SK-MEL-5 (cell line): Measurements from ENCODE around the gene IRX2. TPM values are rescaled to one million over a fixed set of nuclear protein-coding genes. Genes with fewer than 3 reads are reported as not detected.

Experiments
- DNase-seq: peaks from one replicate; pipeline ENCODE4 v3.0.0-alpha.2; 2016; ENCODE audit warnings: low read depth, low spot score
- in situ Hi-C: cut with HindIII; loops from 2 replicates; pipeline ENCODE4 v1.10.0; 2016; ENCODE audit warnings: low sequenced_read_pairs, high pct_unique_total_duplicates, low pct_unique_long_range_greater_than_20kb
- total RNA-seq: library from RNA; depleted of rRNA; stranded (reverse); fragments of >200 nt; shearing (Covaris generic); gene quantifications from 2 replicates; pipeline ENCODE4 v1.2.3, GENCODE V29; 2014

Gene IRX2
- total RNA-seq, 1 experiment from 2014 or later: 5.8 TPM

- DNase-seq: no peak
- in situ Hi-C loops: no loop called here
Observed at GRCh38 chr5:2758632-2759031, 7.2 kb upstream of the IRX2 start.

DNA sequence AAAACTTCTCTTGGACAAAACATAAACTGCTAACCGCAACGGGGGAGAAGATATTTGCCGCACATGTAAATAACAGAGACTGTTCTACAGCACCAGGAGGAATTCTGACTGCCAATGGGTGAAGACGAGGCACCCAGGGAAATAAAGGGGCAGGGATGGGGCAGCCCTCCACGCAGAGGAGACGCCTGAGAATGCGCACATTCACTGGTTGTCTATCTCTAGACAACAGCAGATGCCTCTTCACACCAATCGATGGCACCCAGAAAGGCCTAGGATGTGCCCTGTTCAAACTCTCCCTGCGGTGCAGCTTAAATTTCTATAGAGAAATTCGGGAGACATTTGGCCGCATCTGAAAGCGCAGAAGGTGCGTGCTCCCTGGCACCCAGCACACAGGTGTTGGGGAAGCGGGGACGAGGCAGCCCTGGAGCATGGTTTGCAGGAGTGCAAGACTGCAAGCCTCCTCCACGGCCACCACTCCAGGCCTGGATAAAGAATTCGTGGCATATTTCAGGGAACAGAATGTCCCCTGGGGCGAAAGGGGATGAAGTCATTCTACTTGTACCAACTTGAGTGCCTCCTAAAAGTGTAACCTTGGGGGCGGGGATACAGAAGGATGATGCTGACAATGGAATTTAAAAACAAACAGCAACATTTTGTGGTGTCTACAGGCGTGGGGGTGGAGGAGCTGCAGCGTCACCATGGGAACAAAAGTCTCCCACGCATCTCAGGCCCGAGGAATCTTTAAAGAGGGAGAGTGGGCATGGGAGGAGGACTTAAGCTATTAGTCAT, 6.3 kb upstream of the IRX2 start:
- in situ Hi-C loops: no loop called here
- no peak for DNase-seq

DNA sequence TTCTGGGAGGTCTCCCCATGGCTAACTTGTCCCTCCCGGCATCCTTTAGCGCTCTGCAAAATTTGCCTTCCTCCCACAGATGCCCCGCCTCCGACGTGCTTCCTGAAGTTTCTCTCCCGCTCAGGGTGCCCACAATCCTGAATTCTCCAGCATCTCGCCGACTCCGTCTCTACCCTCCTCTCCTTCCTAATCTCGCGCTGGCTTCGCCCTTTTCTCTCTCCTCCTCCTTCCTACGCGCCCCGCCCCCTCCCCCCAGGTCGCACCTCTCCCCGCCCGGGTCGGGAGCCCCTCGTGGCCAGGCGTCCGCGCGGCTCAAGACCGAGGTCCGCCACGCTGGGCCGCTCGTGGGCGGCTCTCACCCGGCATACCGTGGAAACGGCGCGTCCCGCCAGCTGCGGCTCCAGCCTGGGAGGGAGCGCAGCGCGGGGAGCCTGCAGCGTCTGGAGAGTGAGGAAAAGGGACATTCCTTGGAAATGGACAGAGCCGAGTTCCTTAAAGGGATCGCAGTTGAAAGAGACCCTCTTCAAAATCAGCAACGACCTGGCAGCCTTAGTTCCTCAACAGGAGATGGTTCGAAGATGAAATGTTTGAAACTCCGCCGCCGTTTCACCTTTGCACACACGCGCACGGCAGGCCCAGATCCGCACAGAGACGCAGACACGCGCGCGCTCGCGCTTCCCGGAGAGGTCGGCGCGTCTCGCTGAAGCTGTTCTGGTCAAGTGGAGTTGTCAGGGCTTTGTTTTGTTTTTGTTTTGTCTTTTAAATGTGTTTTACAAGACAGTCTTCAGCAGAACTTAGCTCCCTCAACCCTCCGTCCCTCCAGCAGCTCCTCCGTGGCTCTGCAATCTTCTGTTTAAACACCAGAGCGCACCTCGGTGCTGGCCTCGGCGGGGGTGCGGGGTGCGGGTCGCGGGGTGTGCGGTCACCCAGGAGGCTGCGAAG, 5.0 kb upstream of the IRX2 start:
- peak; percentile 63 for DNase-seq

DNA sequence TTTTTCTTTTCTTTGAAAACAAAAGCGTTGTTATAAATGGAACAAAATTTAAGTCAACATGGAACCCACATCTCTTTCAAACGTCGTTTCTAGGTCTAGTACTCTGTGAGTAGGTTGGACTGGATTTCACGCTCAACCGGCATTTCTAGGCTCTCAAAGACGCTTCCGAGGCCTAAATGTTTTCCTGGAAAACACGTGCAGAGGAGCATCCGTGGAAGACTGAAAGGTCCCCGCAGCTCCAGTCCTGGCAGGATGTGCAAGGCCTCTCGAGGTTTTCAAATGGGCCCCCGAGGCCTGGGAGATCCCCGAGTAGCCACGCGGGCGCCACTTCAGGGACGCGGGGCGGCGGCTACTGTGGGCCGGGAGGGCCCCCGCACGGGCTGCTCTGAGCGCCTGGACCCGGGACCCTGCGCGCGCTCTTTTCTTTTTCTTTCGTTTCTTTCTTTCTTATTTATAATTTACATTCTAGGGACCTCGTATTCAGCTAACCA, 4.2 kb upstream of the IRX2 start:
- DNase-seq: no peak
- in situ Hi-C loops: no loop called here

More for the DNA sequence above, 5.0 kb upstream of the IRX2 start:
- in situ Hi-C loops: no loop called here

DNA sequence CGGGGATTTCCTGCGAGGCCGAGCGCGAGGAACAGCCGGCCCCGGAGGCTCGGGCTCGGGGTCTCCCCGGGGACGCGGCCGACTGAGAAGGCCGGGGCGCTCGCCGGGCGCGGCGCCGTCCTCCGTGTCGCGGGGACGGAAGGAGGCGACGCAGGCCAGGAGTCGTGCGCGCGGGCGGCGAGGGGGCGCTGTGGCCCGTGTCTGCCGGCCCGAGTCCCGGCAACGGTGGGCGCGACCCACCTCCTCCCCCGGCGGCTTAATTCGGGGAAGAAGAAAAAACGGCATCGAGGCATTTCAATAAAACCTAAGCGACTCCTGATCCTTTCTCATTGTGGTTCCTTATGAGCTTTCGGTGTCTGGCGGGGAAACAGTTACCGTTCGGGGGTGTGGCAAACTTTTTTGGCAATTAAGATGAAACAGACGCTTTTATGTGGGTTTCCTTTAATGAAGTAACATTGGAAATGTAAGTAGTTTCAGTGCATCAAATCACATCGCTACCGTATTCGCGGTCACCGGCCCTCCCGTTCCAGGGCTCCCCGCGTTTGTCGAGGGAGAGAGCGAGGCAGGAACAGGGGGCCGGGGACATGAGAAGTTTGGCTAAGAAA, 3.7 kb upstream of the IRX2 start:
- in situ Hi-C loops: no loop called here
- DNase-seq: no peak

GRCh38 chr5:2754581-2755075, 3.2 kb upstream of the IRX2 start:
- in situ Hi-C loops: no loop called here
- no peak for DNase-seq

- DNase-seq: no peak
- in situ Hi-C loops: no loop called here
Observed at GRCh38 chr5:2753452-2754420, 2.3 kb upstream of the IRX2 start.

DNA sequence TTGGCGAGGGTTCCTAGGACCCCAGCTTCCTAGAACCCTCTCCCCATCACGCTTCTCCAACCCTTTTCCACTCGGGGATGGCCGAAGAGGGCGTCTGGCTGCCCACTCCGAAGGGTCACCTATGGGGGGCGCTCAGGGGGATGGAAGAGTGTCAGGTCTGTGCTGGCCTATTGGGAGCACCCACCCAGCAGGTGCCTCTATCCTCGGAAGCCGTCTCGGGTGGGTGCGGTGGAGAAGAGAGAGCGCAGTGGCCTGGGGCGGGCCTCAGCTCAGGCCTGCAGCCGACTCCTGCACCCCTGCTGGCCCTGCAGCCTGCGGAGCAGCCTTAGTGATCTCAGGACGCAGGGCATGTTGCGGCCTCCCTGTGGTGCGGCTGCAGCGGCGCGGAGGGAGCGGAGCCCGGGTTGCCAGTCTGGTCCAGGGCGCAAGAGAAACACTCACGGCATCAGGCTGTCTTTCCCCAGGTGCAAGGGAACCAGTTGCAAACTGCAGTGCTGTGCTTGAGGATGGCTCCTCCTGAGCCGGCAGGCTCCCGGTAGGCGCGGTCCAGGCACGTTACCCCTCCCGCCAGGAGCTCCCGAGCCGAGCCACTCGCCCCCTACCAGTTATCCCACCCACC, 1.5 kb upstream of the IRX2 start:
- DNase-seq: no peak
- in situ Hi-C loops: no loop called here

- no peak for DNase-seq
- in situ Hi-C loops: no loop called here
Observed at GRCh38 chr5:2752059-2752820, 763 bp upstream of the IRX2 start.

GRCh38 chr5:2750758-2751464, 566 bp downstream of the IRX2 start:
- in situ Hi-C loops: no loop called here

DNA sequence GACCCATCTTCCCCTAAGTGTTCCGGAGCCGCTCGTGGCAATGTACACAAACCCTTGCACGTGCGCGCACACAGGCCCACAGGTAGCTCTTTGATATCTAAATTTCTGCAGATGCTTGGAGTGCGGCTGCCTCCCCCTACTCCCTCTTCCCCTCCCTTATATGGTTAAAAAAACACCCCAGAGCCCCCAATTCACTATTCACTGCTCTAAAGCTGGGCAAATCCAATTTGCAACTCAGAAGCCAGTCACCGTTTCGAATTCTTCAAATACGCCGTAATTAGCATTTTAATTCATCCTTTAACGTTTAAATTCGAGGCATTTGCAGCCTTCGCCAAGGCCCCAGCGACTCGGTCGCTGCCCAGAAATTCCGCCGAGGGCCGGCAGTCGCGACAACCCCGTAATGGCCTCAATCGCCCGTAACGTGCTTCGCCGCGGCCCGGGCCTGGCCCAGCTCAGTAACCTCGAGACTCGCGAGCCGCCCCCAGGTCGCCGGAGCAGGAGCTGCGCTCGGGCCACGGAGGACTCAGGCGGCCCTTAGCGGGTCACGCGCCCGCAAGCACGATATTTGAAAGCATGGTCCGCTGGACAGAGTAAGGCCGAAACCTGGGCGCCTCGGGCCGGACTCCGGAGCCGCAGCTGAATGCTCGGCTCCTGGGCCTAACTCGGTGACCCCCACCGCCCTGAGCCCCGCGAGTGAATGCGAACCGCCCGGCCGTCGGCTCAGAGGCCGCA, 1.3 kb downstream of the IRX2 start:
- in situ Hi-C loops: no loop called here
- DNase-seq: no peak

More at GRCh38 chr5:2750758-2751464, 566 bp downstream of the IRX2 start:
- peak; percentile 31 for DNase-seq

- DNase-seq: no peak
- in situ Hi-C loops: no loop called here
Observed at GRCh38 chr5:2749514-2750025, 1.9 kb downstream of the IRX2 start.

GRCh38 chr5:2748861-2749513, 2.5 kb downstream of the IRX2 start:
- no peak for DNase-seq
- in situ Hi-C loops: no loop called here
